Skin epidermis (tissue), 12 donors: Measurements from ENCODE around the gene PPP2R5D.

Source experiments
- H3K27ac ChIP-seq, 21 experiments: fragments of 200-600 bp; sonication (generic) in 11 of 21; one replicate each; pipeline ENCODE4 v1.5.0; 2020; ENCODE audit warnings: mild to moderate bottlenecking in 3 of 21, inconsistent platforms in 2 of 21, moderate library complexity in 2 of 21
- H3K4me3 ChIP-seq, 7 experiments: fragments of 200-600 bp; sonication (generic) in 2 of 7; one replicate each; pipeline ENCODE4 v1.5.0; 2020; ENCODE audit warnings: inconsistent platforms in 2 of 7, mild to moderate bottlenecking in 2 of 7, moderate library complexity in 1 of 7

Gene PPP2R5D

GRCh38 chr6:43050981-43051380 lies 66.6 kb downstream of the PPP2R5D start:
- Histone ChIP-seq H3K27ac (no peak overlapping the region), H3K4me3 (no peak overlapping the region)

- Histone ChIP-seq H3K27ac (peak overlapping the region in 16 of 21 experiments; percentile 88 to 100 (median 96)), H3K4me3 (peak overlapping the region in 1 of 7 experiments; percentile 91)
These were observed 68.0 kb downstream of the PPP2R5D start for GRCh38 chr6:43052225-43052841.

- Histone ChIP-seq H3K27ac (peak overlapping the region; percentile 83 to 100 (median 95)), H3K4me3 (peak overlapping the region; percentile 51 to 91 (median 81))
These were observed 68.6 kb downstream of the PPP2R5D start for GRCh38 chr6:43052842-43053544.

- peak within 1 kb of the TSS; percentile 51 to 91 (median 81) for H3K4me3 ChIP-seq
These were observed 69.3 kb downstream of the PPP2R5D start, which contains the start of gene CUL7 for GRCh38 chr6:43053545-43054205. Gene CUL7, minus strand, starts transcription at chr6:43053851. Its CDS starts 1,063 bp downstream, at chr6:43052788.

GRCh38 chr6:43054206-43054943 lies 70.0 kb downstream of the PPP2R5D start:
- peak overlapping the region; percentile 51 to 91 (median 81) for H3K4me3 ChIP-seq
- peak overlapping the region in 20 of 21 experiments; percentile 83 to 100 (median 96) for H3K27ac ChIP-seq

More at GRCh38 chr6:43053545-43054205, 69.3 kb downstream of the PPP2R5D start, which contains the start of gene CUL7:
- peak within 1 kb of the TSS; percentile 83 to 100 (median 95) for H3K27ac ChIP-seq

GRCh38 chr6:43055966-43056365 lies 71.6 kb downstream of the PPP2R5D start:
- Histone ChIP-seq H3K4me3 (no peak overlapping the region), H3K27ac (no peak overlapping the region)

GRCh38 chr6:43058531-43058930 lies 74.2 kb downstream of the PPP2R5D start:
- Histone ChIP-seq H3K27ac (peak overlapping the region in 16 of 21 experiments; percentile 87 to 98 (median 93)), H3K4me3 (peak overlapping the region; percentile 85 to 93 (median 88))

- Histone ChIP-seq H3K27ac (peak within 1 kb of the TSS; percentile 76 to 98 (median 93)), H3K4me3 (peak within 1 kb of the TSS; percentile 85 to 93 (median 88))
These were observed 75.0 kb downstream of the PPP2R5D start, which contains the start of the genes KLC4 and MRPL2 for GRCh38 chr6:43059168-43060033. Gene KLC4, plus strand, starts transcription at chr6:43059631. Its CDS starts 1,705 bp downstream, at chr6:43061336. Gene MRPL2, minus strand, starts transcription at chr6:43059434. Its CDS starts 53 bp downstream, at chr6:43059381.

- H3K4me3 ChIP-seq = peak overlapping the region; percentile 85 to 93 (median 88)
- peak overlapping the region; percentile 76 to 98 (median 93) for H3K27ac ChIP-seq
These were observed 75.8 kb downstream of the PPP2R5D start for GRCh38 chr6:43060034-43060754.

GRCh38 chr6:43060755-43061633 lies 76.6 kb downstream of the PPP2R5D start:
- peak overlapping the region in 7 of 21 experiments; percentile 91 to 94 (median 93) for H3K27ac ChIP-seq
- no peak overlapping the region for H3K4me3 ChIP-seq

GRCh38 chr6:43061861-43062260 lies 77.5 kb downstream of the PPP2R5D start:
- Histone ChIP-seq H3K4me3 (no peak overlapping the region), H3K27ac (no peak overlapping the region)
